Gastroesophageal sphincter (tissue), 3 donors: ENCODE results near the gene PIM3.

ENCODE experiments used
- CTCF ChIP-seq, 4 experiments: fragments of 200-600 bp in 2 of 4; fragments of 450-650 bp in 2 of 4; sonication (generic) in 1 of 4; IDR thresholded peaks; one replicate each; pipeline ENCODE4 v1.5.1; 2017 to 2019; ENCODE audit warnings: antibody characterized with exemption in 4 of 4, mild to moderate bottlenecking in 2 of 4, moderate library complexity in 2 of 4
- EP300 ChIP-seq: sonication (generic); formaldehyde crosslinking; IDR thresholded peaks from one replicate; pipeline ENCODE4 v1.6.1; 2017; ENCODE audit warnings: antibody characterized with exemption, mild to moderate bottlenecking
- POLR2A ChIP-seq, 2 donors: fragments of 450-650 bp; IDR thresholded peaks; one replicate each; pipeline ENCODE4 v1.6.1; 2017; ENCODE audit warnings: antibody characterized with exemption in 2 of 2, mild to moderate bottlenecking in 2 of 2, moderate library complexity in 1 of 2
- POLR2AphosphoS5 ChIP-seq: sonication (generic); formaldehyde crosslinking; IDR thresholded peaks from one replicate; pipeline ENCODE4 v1.6.1; 2017; ENCODE audit warnings: antibody characterized with exemption

GRCh38 chr22:49963647-49964026 lies 3.1 kb downstream of the PIM3 start:
- no peak for TF ChIP-seq CTCF (IDR thresholded peaks at IDR 0.05)
- TF ChIP-seq POLR2AphosphoS5 = no peak
- TF ChIP-seq POLR2A (IDR thresholded peaks at IDR 0.05) = no peak
- TF ChIP-seq EP300 = no peak
